Heart left ventricle (tissue), 13 donors: ENCODE results near the gene SNIP1.

ENCODE experiments used
- POLR2A ChIP-seq, 2 donors: fragments of 450-650 bp; IDR thresholded peaks; one replicate each; pipeline ENCODE4 v1.6.1; 2017; ENCODE audit warnings: antibody characterized with exemption in 2 of 2, mild to moderate bottlenecking in 2 of 2, moderate library complexity in 2 of 2
- TF ChIP-seq, protein P1 (sequence below), 12 donors: fragments of 200-600 bp; sonication (generic) in 4 of 12; IDR thresholded peaks; one replicate each; pipeline versions ENCODE4 v1.5.0 to v1.8.0; 2018 to 2022; ENCODE audit warnings: antibody characterized with exemption in 12 of 12, mild to moderate bottlenecking in 5 of 12
- donor health status: ischemic (EF 13 %, LVEDD 7.1; RV severe dilation, severe dysfunction).
- donor health status: DM: no; HTN: yes; CAD: no.
- donor health status: DM: no; HTN: no; CAD: no.
- donor health status: ischemic (EF 25% LVEDD 6.9; RV normal size, moderate dysfunction).
- donor health status: ischemic (EF 25% LVEDD 5.7; RV mildly dilated, moderate dysfunction).
- donor health status: ischemic (EF 35%, LVEDD 5.7; RV mildly dilated, moderate dysfunction).
- donor health status: nonischemic (EF 11% LVEDD 7.7; RV severe dilation, severe dysfunction).
- donor health status: DM: yes; HTN: yes; CAD: no.
- donor health status: PGD.
- donor health status: ischemic (EF 29% LVEDD 5.4; RV normal size, mild dysfunction).
- donor health status: nonischemic (EF 23%, LVEDD 6.1; RV moderate dilation, normal function).

DNA sequence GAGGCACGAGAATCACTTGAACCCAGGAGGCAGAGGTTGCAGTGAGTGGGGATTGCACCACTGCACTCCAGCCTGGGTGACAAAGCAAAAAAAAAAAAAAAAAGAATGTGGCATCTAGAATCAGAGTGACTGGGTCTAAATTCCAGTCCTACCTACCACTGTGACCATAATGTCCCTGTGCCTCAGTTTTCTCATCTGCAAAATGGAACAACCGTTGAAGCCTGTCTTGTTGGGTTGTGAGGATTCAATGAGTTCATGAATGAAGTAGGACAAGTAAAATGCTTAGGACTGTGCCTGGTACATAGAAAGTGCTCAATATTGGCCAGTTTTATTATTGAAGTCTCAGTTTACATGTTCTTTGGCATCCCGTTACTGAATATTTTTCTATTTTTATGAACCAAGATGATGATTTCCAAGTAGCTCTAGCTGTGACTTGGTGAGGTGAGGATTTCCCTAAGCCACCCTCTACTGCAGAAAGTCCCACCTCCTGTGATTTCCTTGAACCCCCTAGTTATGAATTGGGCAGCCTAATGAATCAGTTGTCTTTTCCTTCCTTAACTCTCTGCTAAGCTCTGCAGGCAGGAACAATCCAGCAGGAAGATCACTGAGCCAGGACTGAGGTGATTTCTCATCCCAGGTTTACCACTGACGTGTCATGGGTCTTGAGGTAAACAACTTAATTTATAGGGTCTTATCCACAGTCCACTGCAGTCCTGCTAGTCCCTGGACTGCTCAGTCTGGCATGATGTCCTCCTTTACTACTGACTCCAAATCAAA, 20.6 kb downstream of the SNIP1 start:
- TF ChIP-seq POLR2A (IDR thresholded peaks at IDR 0.05) = no peak
- TF ChIP-seq, protein P1, sequence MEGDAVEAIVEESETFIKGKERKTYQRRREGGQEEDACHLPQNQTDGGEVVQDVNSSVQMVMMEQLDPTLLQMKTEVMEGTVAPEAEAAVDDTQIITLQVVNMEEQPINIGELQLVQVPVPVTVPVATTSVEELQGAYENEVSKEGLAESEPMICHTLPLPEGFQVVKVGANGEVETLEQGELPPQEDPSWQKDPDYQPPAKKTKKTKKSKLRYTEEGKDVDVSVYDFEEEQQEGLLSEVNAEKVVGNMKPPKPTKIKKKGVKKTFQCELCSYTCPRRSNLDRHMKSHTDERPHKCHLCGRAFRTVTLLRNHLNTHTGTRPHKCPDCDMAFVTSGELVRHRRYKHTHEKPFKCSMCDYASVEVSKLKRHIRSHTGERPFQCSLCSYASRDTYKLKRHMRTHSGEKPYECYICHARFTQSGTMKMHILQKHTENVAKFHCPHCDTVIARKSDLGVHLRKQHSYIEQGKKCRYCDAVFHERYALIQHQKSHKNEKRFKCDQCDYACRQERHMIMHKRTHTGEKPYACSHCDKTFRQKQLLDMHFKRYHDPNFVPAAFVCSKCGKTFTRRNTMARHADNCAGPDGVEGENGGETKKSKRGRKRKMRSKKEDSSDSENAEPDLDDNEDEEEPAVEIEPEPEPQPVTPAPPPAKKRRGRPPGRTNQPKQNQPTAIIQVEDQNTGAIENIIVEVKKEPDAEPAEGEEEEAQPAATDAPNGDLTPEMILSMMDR (IDR thresholded peaks at IDR 0.05) = no peak
